GM21367 (cell line): Measurements from ENCODE around the gene EGFL8.

Experiments used
- ATAC-seq: cut with Tn5 transposase; IDR thresholded peaks from one replicate; pipeline ENCODE4 v1.9.1; 2021; ENCODE audit not compliant: unreplicated experiment

The EGFL8 gene

DNA sequence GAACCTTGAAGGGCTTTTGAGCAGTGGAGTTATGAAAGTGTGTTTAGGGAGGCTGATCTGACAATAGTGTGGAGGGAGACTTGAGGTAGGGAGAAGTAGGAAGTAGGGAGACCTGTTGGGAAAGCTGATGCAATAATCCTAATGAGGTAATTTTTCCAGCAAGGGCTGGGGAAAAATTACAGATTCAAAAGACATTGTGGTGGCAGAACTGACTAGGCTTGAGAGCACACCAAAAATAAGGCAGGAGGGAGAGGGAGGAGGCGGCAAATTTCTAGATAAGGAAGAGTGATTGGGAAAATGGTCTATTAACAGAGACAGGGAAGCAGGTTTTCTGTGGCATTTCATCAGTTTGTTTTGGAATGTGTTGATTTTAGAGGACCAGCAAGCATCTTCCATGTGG is 18.1 kb upstream of the EGFL8 start:
- ATAC-seq, result no peak

DNA sequence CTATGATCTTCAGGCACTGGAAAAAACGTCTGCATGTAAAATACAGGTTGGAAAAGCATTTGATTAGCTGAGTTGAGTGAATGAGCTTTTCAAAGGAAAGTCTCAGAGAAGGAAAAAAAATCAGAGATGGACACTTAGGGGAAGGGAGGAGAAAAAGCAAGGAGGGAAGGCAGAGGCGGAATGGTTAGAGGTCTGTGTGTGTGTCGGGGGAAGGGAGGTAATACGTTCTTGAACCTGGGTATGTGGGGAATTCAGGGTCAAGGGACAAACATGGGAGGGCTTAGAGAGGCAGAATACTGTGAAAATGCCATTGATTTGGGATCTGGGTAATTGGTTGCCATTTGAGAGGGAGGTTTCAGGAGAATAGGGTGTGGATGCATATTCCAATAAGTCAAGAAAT is 17.7 kb upstream of the EGFL8 start:
- ATAC-seq, result no peak

DNA sequence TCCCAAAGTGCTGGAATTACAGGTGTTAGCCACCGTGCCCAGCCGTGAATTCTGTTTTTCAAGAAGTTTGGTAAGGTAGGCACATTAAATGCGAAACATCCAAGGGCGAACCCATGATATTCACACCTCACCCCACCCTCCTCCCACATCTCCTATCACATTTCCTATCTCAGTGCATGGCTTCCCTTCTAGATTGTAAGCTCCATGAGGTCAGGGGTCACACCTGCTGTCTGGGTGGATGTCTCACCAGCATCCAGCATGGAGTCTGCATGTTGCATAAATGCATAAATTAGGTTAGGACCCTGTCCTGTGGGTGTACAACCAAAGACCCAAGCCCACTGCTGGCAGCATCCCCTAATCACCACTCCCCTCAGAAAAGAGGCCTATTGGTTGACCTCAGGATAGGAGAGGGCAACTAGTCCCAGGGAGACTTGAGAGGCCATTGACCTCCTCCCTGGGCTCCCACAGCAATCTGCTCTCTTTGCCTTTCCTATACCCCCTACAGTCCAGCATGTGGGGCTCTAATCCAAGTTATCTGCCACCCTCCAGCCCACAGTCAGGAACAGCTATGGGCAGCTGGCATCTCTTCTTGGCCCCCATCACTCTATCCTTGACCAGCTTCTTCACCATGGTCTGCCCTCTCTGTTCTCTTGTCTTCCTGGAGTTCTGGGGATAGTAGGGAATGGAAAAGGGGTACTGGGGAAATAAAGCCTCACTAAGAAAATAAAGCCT is 16.8 kb upstream of the EGFL8 start:
- ATAC-seq, result no peak

DNA sequence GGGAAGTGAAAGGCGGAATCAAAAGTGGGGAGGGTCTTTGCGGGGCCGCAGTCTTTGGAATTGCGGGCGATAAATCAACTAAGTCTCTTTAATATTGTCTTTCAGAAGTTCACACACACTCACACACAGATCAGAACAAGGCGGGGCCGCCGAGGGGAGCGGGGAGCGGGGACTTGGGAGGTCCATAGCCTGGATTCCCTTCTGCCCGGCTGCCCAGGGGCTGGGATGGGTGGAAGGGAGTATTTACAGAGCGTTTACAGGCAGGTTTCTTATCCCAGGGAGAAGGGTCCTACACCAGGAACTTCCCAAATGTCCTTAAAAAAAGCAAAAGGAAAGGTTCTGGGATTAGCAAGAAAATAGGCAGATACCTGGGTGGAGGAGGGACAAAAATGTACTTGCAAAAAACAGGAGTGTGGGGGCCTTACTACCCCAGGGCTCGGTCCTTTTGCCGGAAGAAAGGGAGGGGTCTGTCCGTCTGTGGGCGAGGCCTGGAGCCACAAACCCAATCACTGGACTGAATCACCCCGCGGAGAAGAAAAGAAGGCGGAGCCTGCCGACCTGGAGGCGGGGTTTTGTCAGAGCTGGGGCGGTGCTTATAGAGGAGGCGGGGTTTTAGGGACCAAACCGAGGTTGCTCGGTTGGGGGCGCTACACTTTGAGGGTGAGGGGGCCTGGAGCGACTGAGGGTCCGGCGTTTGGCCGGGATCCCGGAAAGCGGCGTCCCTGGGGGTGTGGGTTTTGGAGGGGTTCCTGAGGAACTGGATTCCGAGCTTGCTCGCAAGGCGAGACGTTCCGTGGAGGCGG is 15.9 kb upstream of the EGFL8 start:
- no peak for ATAC-seq

DNA sequence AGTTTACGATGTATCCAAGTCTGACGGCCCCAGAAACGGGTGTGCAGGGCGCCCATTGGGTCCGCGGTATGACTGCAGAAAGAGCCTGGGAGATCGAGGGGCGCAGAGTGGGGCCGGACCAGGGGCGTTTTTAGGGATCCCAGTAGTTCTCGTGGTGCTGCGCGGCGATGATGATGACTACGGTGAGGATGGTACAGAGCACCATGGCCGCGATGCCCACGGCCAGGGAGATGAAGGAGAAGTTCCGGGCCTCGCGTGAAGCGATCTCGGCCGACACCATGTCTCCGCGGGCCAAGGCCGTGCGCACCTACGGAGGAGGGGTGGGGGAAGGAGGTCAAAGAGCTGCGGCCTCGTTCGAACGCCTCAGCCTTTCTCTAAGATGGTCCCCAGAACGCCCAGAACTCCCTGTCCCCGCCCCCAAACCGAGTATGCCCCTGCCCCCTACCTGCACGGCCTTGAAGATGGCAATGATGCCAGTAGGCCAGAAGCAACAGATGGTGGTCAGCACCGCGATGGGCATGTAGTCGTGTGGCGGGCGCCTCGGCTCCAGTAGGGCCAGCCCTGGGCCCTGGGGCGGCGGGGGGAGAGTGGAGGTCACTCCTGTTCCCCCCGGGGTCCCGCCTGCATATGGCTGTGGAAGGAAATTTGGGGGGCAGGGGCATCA is 15.2 kb upstream of the EGFL8 start:
- no peak for ATAC-seq

DNA sequence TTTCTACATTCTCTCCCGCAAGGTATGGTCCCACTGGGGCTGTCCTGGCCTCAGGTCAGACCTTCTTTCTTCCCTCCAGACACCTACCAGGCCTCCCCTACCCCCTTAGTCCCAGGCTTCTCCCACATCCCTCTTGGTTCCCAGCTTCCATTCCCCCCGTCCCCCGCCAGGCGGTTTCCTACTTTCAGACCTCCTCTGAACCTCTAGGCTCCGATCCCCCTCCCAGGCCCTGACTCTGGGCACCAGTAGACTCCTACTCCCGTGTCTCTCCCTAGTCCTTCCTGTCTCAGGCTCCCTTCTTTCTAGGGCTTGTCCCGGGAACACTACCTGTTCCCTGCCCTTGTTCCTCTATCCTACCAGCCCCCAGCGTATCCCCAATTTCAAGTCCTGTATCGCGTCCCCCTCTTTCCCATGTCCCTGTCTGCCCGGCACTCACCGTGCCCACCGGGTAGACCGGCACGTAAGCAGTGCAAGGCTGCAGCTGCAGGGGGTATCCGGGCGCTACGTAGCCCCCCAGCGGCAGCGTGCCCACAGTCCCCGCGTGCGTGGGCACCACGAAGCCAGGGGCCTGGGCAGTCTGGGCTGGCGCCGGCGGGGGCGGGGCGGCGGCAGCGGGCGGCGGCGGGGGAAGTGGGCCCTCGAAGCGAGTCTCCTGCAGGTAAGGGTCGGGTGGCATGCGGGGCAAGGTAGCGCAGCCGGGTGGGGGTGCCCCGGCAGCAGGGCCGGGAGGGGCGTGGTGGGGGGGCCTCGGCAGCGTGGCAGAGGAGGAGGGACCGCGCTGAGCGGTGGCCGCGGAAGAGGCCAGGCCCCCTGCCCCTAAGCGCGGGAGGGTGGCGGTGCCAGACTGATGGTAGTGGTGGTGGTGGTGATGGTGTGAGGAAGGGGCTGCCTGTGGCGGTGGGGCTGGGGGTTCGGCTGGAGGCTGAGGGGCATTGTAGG is 14.2 kb upstream of the EGFL8 start:
- ATAC-seq, result no peak

DNA sequence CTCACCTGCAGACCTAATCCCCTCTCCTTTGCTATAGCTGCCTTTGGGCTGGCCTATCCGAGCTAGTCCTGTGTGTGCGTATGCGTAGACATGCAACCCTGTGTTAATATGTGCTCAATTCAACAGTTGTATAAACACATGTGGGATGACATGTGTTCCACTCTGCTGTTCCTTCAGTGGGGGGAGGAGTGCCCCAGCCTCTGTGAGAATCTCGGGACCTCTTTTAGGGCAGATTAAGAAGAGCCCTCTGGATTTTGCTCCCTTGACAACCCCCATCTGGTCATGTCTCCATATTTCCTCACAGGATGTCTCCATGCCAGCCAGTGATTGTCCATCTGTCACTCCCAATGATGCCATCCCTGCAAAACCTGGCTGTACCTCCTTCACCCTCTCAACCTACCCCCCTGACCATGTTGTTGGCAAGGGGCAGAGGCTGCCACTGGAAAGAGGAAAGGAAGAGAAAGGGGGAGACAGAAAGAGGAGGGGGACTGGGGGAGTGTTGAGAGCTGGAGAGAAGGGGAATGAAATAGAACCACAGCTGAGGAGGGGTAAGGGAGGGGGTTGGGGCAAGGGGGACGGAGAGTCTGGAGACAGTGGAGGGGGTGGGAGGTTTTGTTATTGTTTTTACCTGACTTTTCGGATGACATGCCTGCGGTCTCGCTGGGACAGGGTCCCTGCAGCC is 13.1 kb upstream of the EGFL8 start:
- ATAC-seq, result no peak

DNA sequence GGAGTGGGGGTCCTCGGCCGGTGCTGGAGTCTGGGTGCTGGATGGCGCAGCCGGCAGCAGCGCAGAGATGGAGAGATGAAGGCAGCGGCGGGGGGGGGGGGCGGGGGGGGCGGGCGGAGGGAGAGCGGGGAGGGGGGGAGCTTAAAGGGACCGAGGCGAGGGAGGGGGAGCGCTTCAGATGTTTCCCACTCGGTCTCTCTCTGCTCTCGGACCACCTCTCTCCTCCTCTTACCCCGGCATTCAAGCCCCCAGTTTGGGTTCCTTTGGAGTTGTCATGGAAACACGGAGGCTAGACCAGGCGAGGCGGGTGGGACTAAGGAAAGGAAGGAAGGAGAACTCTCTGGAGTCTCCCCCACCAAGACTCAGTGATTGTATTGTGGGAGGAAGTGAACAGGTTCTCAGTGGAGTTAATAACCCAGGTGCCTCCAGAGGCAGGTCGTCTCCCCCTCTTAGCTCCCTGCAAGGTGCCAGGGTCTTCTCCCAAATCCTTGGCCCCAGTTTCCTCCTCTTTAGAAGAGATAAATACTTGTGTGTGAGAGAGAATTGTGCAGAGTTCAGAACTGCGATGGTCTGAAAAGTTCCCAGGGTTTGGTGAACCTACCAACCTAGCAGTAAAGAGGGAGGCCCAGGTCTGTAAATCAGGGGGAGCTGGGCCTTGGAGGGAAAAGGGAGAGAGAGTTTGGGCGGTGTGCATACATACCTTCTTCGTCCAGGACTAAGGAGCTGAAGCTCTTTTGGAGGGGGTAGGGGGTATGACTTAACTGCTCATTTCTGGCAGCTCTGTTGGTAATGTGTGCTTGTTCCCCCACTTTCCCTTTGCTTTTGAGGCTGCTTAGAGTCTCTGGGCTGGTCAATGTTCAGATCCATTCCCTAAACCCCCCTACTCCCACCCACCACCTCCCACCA is 12.3 kb upstream of the EGFL8 start, which contains the start of gene PRRT1:
PRRT1 (minus strand) TSS at position 77 of the 906 bp plus-strand sequence. CDS start 112 bp downstream, outside the sequence.
- no peak for ATAC-seq

DNA sequence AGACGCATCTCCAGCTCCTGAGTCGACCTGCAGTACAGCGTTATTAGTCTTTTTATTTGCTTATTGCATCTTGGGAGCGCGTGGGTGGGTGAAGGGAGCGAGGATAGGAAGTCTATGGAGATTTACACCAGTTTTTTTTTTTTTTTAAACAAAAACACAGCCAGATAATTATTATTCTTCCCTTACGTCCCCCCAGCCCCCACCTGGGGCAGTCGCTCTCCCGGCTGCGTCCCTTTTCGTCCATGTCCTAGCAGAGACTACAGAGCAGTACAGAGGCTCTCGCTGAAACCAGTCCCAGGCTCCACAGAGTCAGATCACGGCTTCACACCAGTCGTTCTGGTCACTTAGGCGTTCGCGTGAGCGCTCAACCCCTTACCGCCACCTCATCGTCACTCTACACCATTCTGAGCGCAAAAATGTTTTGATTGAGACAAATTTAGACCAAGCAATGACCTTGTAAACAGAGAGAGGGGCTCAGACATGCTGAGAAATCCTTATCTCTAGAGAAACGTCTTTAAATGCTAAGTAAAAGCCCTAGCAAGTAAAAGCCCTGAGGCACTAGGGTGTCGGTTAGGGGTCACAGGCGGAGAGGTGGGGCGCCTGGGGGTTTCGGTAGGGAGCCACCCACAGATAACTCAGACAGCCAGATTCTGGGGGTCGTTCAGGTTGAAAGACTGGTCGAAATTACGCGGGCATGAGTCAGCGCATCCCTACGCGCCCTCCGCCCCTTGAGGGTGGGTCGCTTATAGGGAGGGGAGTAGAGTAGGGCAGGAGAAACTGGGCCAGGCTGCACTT is 11.4 kb upstream of the EGFL8 start:
- no peak for ATAC-seq

DNA sequence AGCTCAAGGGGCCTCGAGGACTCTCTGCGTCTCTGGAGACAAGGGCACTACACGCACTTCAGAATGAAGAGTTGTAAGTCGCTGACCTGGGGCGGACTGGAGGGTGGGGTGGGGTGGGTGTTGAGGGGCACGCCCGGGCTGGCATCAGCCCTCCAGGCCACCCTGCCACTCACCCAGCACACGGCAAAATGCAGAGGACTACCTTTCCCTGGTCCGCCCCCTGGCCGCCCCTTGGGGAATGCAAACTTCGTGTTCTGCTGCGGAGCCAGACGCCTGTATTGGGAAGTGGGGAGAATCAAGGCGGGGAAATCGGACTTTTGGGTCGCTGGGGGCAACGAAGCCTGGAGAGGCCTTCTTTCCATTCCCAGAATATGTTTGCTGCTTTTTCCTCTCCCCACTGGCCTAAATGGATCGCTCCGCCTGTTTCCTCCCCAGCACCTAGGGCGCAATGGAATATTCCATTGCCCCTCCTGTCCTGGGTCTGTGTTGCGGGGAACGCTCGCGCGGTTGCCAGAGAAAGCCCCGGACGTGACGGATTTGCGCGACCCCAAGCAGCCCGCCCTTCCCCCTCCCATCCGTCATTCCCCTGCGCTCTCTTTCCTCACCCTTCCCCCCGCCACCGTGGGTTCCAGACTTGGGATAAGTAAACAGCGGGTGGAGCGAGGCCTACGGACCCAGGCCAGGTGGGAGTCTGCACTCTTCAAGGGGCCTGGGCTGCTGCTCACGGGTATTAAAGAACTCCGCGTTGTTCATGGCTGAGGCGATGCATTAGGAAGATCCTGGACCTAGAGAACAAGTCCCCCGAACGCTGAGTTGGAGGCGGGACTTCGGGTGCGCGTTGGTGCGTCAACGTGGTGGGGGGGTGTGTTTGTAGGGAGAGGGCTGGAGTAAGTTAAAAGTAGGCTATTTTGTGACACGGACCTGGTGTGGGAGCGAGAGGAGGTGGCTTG is 10.6 kb upstream of the EGFL8 start, which contains the start of gene PPT2:
PPT2 (plus strand) TSS at position 578 of the 950 bp plus-strand sequence. CDS start 454 bp downstream, outside the sequence.
- no peak for ATAC-seq

DNA sequence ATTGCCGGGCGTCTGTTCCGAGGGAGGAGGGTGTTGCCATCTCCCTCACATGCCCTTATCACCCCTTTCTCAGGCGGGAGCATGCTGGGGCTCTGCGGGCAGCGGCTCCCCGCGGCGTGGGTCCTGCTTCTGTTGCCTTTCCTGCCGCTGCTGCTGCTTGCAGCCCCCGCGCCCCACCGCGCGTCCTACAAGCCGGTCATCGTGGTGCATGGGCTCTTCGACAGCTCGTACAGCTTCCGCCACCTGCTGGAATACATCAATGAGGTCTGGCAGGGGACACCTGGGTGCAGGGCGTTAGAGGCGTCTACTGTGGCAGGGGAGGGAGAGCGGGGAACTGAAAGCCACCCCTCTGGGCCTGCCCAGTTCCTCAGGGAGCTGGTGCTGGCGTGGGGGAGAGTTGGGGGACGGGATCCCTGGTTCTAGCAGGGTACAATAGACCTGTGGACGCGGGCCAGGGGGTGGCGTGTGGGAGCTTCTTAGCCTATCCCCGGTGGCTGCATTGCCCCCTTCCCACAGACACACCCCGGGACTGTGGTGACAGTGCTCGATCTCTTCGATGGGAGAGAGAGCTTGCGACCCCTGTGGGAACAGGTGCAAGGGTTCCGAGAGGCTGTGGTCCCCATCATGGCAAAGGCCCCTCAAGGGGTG is 9.8 kb upstream of the EGFL8 start:
- ATAC-seq, result no peak

DNA sequence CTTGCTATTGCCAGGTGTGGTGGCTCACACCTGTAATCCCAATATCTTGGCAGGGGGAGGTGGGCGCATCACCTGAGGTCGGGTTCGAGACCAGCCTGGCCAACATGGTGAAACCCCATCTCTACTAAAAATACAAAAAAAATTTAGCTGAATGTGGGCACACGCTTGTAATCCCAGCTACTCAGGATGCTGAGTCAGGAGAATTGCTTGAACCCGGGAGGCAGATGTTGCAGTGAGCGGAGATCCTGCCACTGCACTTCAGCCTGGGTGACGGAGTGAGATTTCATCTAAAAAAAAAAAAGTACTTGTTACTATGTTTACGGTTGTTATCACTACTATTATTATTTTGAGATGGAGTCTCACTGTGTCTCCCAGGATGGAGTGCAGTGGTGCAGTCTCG is 7.5 kb upstream of the EGFL8 start:
- ATAC-seq, result no peak

DNA sequence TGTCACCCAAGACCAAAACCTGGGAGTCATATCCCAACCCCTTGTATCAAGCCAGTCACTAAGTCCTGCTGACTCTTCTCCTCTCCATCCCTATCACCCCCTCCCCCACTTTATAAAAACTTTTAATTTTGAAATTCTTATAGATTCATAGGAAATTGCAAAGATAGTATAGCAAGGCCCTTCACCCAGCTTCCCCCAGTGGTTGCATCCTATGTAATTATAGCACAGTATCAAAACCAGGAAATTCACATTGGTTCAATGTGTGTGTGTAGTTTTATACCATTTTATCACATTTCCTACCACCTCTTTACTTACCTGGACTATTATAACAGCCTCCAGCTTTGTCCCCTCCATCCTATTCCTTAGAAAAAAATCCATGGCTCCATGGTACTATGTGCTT is 6.3 kb upstream of the EGFL8 start:
- ATAC-seq, result no peak

DNA sequence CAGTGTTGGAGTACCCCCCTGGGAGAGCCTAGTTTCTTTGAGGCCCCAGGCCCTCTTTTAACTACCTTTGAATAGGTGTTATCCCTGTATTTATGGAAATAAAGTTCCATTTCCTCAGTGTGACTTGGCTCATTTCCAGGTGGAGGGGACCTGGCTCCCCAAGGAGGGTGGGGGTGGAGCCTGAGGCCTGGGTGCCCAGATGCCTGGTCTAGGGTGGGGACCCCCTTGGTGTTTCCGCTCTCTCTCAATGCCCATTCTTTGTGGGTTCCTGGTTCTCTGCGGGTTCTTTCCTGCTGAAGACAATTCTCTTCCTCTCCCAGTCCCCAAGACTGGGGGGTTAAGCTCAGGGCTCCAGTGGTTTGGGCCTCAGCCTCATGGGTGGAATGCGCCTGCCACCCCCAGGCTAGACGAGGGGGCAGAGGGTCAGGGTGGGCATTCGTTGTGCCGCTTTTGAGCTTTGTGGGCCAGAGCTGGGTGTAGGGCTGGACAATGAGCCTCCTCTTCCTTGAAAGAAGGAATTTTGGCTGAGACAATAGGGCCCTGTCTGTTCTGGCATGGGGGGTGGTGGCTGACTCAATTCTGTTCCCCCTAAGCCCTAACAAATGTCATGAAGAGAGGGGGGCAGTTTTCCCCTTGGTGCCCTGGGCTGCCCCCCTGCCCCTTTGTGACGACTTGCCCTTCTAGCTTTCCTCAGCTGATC is 686 bp upstream of the EGFL8 start:
- no peak for ATAC-seq

DNA sequence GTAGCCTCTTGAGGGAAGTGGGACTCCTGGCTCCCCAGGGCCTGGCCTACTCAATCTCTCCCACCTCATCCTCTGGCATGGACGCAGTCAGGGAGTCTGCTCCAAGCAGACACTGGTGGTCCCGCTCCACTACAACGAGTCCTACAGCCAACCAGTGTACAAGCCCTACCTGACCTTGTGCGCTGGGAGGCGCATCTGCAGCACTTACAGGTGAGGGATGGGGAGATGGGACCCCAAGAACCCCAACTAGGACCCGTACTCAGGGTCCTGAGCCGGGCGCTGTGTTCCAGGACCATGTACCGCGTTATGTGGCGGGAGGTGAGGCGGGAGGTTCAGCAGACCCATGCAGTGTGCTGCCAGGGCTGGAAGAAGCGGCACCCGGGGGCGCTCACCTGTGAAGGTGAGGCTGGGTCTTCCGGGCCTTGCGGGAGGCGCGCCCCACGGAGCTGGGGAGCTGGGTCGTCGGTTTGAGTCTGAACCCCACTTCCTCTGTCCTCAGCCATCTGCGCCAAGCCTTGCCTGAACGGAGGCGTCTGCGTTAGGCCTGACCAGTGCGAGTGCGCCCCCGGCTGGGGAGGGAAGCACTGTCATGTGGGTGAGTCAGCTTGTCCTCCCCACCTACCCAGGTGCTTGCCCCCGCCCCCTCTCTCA is 2.1 kb downstream of the EGFL8 start:
- ATAC-seq, result no peak
